GM18951 (cell line): ENCODE results near the gene ELMO1.

ENCODE experiments used
- POLR2A ChIP-seq: IDR thresholded peaks from 4 replicates; pipeline ENCODE4 v1.6.1; 2011; ENCODE audit warnings: mild to moderate bottlenecking; ENCODE audit not compliant: insufficient read length, insufficient read depth; ENCODE audit errors: extremely low read depth
- in situ Hi-C: fragments of 300-500 bp; cut with MboI; formaldehyde crosslinking; loops from one replicate; pipeline ENCODE4 v1.12.0; 2022; ENCODE audit warnings: low sequenced_read_pairs, mixed read lengths, inconsistent platforms; ENCODE audit not compliant: unreplicated experiment

The ELMO1 gene

GRCh38 chr7:37482953-37483352 lies 34.3 kb upstream of the ELMO1 start:
- in situ Hi-C loops = no loop called here
- no peak for TF ChIP-seq POLR2A

- in situ Hi-C loops = no loop called here
- no peak for TF ChIP-seq POLR2A
These were observed 33.8 kb upstream of the ELMO1 start for GRCh38 chr7:37482505-37482904.

DNA sequence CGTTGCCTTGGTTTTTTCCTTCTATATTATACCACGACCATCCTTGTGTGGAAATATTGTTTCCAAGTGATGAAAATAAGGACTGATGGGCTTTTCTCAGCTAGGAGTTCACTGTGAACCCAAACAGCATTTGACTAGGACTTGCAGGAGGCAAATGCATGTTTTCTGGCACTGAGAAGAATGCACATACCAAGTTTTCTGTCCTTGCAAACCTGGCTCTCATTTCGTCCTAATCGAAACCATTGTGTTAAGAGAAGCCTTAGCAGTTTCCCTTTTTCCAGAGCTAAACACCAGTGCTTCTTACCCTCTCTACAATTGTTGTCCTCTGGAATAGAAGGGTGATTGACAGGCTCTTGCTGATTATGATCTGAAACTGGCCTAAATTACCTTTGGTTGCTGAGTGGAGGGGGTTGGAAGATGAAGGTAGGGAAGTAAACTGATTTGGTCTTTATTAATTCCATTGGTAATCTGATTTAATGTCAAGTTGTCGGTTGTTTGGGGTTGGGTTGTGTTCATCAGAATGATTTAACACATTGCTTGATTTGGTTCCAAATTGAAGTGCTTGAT lies 33.1 kb upstream of the ELMO1 start:
- TF ChIP-seq POLR2A = no peak
- in situ Hi-C loops = no loop called here

- in situ Hi-C loops = no loop called here
- no peak for TF ChIP-seq POLR2A
These were observed 32.5 kb upstream of the ELMO1 start for GRCh38 chr7:37481154-37481553.

- in situ Hi-C loops = no loop called here
These were observed 31.7 kb upstream of the ELMO1 start for GRCh38 chr7:37480041-37481031.

DNA sequence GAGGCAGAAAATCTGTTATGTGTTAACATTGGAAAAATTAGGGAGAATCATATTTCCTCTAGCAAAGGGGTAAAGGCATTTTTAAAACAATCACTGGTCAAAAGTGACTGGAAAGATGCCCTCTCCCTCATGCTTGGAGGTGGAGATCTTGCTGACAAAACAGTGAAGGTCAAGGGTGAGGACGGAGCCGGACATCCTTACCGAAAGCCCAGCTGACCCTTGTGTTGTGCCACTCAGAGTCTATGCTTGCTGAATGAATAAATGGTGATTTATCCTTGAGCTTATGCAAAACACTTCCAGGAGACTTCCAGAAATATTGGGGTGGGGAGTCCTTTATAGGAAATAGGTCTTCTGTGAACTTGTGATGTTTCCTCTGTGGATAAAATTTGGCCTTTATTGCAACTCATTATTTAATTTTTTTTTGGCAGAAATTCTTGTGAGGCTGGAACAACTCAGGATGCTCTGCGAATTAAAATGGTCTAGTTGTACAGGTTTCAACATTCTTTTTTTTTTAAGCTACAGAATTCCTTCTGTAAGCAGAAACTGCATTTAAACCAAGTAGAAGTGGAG lies 28.3 kb upstream of the ELMO1 start:
- no peak for TF ChIP-seq POLR2A
- in situ Hi-C loops = no loop called here

More at GRCh38 chr7:37480041-37481031, 31.7 kb upstream of the ELMO1 start:
- no peak for TF ChIP-seq POLR2A

GRCh38 chr7:37476428-37476827 lies 27.8 kb upstream of the ELMO1 start:
- no peak for TF ChIP-seq POLR2A
- in situ Hi-C loops = no loop called here

- in situ Hi-C loops = no loop called here
- no peak for TF ChIP-seq POLR2A
These were observed 27.0 kb upstream of the ELMO1 start for GRCh38 chr7:37475646-37476045.

GRCh38 chr7:37471619-37472018 lies 23.0 kb upstream of the ELMO1 start:
- TF ChIP-seq POLR2A = no peak
- in situ Hi-C loops = no loop called here

GRCh38 chr7:37467002-37467401 lies 18.3 kb upstream of the ELMO1 start:
- TF ChIP-seq POLR2A = no peak
- in situ Hi-C loops = no loop called here

GRCh38 chr7:37462138-37462537 lies 13.5 kb upstream of the ELMO1 start:
- in situ Hi-C loops = no loop called here
- no peak for TF ChIP-seq POLR2A

DNA sequence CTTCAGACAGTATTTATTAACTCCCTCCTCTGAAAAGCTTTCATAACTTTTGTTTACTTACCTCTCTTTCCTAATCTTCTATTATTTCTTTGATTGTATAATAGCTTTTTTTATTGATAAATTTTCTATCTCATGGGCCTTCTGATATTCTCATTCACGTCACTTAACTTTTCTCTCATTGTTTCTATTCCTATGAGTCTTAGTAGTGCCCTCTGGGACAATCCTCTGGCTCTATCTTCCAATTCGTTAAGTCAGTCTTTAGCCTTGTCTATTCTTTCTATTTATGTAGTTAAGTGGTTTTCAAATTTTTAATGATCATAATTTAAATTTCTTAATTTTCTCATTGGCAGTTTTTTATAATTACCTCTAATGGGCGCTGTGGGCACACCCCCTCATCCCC lies 6.4 kb upstream of the ELMO1 start:
- in situ Hi-C loops = no loop called here
- no peak for TF ChIP-seq POLR2A

DNA sequence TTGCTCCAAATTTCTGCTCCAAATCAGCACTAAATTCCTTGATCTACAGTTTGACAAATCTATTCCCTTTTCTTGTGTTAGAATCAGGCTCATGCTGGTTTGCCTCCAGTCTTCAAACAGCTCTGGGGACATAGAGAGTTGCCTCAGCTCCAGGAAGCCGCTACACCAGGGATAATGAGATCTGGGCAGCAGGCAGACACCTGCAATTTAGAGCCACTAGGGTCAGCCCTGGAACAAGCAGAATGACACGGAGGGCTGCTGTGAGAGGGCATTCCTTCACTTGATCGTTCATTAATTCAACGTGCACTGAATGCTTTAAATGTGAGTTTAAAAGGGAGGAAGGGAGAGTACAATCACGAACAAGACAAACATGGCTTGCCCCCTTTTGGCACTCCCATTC lies 3.7 kb upstream of the ELMO1 start:
- no peak for TF ChIP-seq POLR2A
- in situ Hi-C loops = no loop called here

DNA sequence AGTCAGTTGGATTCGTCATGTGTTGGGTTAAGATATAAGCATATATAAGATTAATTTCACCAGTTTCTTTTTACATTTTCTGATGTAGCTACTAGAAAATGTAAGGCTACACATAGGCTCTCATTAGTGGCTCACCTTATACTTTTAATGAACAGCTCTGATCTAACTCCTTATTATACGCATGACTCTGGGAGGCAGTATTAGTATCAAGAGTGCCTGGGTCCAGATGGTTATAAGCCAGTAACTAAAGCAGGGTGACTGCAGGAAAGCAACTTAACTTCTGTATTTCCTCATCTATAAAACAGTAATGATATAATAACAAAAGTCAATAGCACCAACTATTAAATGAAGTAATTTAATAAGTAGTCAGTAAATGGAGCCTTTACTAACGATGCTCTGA lies 1.4 kb upstream of the ELMO1 start:
- in situ Hi-C loops = no loop called here
- no peak for TF ChIP-seq POLR2A
